Breast epithelium (tissue), 4 donors: ENCODE measurements around the gene PTPN2. TPM values are rescaled to one million over a fixed set of nuclear protein-coding genes. Genes with fewer than 3 reads are reported as not detected.

Experiments
- DNase-seq, 2 donors: peaks; one replicate each; pipeline ENCODE4 v3.0.0-alpha.2; 2019; ENCODE audit warnings: low spot score in 2 of 2
- H3K27ac ChIP-seq, 2 donors: fragments of 200-600 bp; sonication (generic) in 1 of 2; one replicate each; pipeline ENCODE4 v1.5.1; 2016 to 2019; ENCODE audit warnings: mild to moderate bottlenecking in 1 of 2
- H3K27me3 ChIP-seq, 2 donors: fragments of 200-600 bp; sonication (generic) in 1 of 2; one replicate each; pipeline versions ENCODE4 v1.5.1 to v1.6.0; 2017 to 2019; ENCODE audit warnings: control low read depth in 1 of 2, mild to moderate bottlenecking in 1 of 2
- H3K36me3 ChIP-seq: fragments of 200-600 bp; one replicate; pipeline ENCODE4 v1.5.1; 2019
- H3K4me1 ChIP-seq, 2 donors: fragments of 200-600 bp; sonication (generic); one replicate each; pipeline ENCODE4 v1.5.1; 2016 to 2019; ENCODE audit warnings: control low read depth in 1 of 2
- H3K4me3 ChIP-seq, 3 donors: fragments of 200-600 bp; sonication (generic); 1 replicate in 2 of 3; 2 replicates in 1 of 3; pipeline ENCODE4 v1.5.1; 2016 to 2019; ENCODE audit warnings: mild to moderate bottlenecking in 3 of 3, moderate library complexity in 2 of 3
- H3K9me3 ChIP-seq, 2 donors: fragments of 200-600 bp; sonication (generic) in 1 of 2; one replicate each; pipeline ENCODE4 v1.5.1; 2016 to 2019; ENCODE audit warnings: control low read depth in 1 of 2
- POLR2A ChIP-seq: fragments of 450-650 bp; IDR thresholded peaks from one replicate; pipeline ENCODE4 v1.6.1; 2016; ENCODE audit warnings: antibody characterized with exemption, mild to moderate bottlenecking, moderate library complexity
- POLR2AphosphoS5 ChIP-seq, 3 donors: sonication (generic); formaldehyde crosslinking; IDR thresholded peaks; one replicate each; pipeline ENCODE4 v1.6.1; 2017; ENCODE audit warnings: antibody characterized with exemption in 3 of 3
- intact Hi-C: fragments of 100-400 bp; cut with DNase I; formaldehyde crosslinking; loops from one replicate; pipeline ENCODE4 v1.15.1; 2023; ENCODE audit warnings: low total_unique reads
- total RNA-seq, 3 donors: library from RNA; depleted of rRNA; stranded (reverse); fragments of >200 nt; gene quantifications; one replicate each; pipeline ENCODE4 v1.1.0, GENCODE V29; 2016
- TF ChIP-seq, protein P1 (sequence below), 3 donors: fragments of 450-650 bp; IDR thresholded peaks; one replicate each; pipeline ENCODE4 v1.5.1; 2016 to 2017; ENCODE audit warnings: antibody characterized with exemption in 3 of 3, mild to moderate bottlenecking in 3 of 3, moderate library complexity in 3 of 3

The PTPN2 gene
- total RNA-seq, 3 donors from 2014 or later, result 38.4 to 57.1 (median 53.7) TPM

GRCh38 chr18:12928641-12929040 lies 44.6 kb upstream of the PTPN2 start:
- intact Hi-C loops, result no loop called here
- no peaks in the 10 kb centered on the region for H3K9me3 ChIP-seq
- TF ChIP-seq POLR2A (no peak), POLR2AphosphoS5 (IDR thresholded peaks at IDR 0.05) (no peak)
- TF ChIP-seq, protein P1, sequence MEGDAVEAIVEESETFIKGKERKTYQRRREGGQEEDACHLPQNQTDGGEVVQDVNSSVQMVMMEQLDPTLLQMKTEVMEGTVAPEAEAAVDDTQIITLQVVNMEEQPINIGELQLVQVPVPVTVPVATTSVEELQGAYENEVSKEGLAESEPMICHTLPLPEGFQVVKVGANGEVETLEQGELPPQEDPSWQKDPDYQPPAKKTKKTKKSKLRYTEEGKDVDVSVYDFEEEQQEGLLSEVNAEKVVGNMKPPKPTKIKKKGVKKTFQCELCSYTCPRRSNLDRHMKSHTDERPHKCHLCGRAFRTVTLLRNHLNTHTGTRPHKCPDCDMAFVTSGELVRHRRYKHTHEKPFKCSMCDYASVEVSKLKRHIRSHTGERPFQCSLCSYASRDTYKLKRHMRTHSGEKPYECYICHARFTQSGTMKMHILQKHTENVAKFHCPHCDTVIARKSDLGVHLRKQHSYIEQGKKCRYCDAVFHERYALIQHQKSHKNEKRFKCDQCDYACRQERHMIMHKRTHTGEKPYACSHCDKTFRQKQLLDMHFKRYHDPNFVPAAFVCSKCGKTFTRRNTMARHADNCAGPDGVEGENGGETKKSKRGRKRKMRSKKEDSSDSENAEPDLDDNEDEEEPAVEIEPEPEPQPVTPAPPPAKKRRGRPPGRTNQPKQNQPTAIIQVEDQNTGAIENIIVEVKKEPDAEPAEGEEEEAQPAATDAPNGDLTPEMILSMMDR (IDR thresholded peaks at IDR 0.05), result no peak
- no peaks in the 10 kb centered on the region for H3K4me1 ChIP-seq
- H3K36me3 ChIP-seq, result no peaks in the 10 kb centered on the region
- no peaks in the 10 kb centered on the region for H3K27me3 ChIP-seq
- no peak for DNase-seq
- H3K4me3 ChIP-seq, result no peak overlapping the region
- no peak overlapping the region for H3K27ac ChIP-seq

DNA sequence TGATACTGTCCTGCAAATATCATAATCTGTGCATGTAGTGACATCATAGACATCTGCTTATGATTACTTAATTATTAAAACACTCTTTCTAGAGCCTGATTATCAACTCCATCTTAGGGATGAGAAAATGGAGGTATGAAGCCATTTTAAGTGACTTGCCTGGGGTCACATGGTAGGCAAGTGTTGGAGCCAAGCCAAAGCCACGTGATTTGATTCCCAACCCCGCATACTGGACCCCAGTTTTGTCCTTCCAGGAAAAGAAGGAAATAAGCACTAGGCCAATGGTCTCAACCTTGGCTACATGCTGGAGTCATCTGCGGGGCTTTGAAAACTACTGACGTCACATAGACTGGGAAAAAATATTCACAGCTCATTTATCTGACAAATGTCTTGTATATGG lies 44.2 kb upstream of the PTPN2 start:
- TF ChIP-seq, protein P1 (IDR thresholded peaks at IDR 0.05), result no peak
- TF ChIP-seq POLR2AphosphoS5 (IDR thresholded peaks at IDR 0.05), result no peak
- TF ChIP-seq POLR2A, result no peak

DNA sequence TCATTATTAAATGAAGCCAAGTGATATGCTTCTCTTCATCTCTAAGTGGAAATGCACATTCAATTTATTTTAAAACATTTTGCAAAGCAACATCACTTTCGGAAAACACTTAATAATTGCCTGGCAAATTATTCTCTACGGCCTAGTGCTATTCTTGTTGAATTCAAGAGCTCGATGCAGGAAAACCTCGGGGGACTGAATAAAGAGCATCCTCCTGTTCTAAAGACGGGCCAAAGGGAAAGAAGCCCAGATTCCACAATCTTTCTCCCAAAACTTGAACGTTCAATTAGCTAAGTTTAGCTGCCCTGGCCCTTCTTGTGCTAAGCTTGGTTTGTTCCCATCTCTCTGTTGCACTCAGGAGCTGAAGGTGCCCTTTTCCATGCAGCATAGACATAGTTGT lies 40.6 kb upstream of the PTPN2 start:
- Histone ChIP-seq H3K36me3 (no peaks in the 10 kb centered on the region), H3K9me3 (no peaks in the 10 kb centered on the region), H3K4me3 (no peak overlapping the region), H3K27ac (no peak overlapping the region), H3K27me3 (no peaks in the 10 kb centered on the region), H3K4me1 (no peaks in the 10 kb centered on the region)
- TF ChIP-seq, protein P1 (IDR thresholded peaks at IDR 0.05), result no peak
- TF ChIP-seq POLR2A, result no peak
- no peak for TF ChIP-seq POLR2AphosphoS5 (IDR thresholded peaks at IDR 0.05)
- DNase-seq, result no peak
- intact Hi-C loops, result no loop called here

More for the DNA sequence above, 44.2 kb upstream of the PTPN2 start:
- Histone ChIP-seq H3K4me1 (no peaks in the 10 kb centered on the region), H3K9me3 (no peaks in the 10 kb centered on the region), H3K36me3 (no peaks in the 10 kb centered on the region), H3K4me3 (no peak overlapping the region), H3K27ac (no peak overlapping the region), H3K27me3 (no peaks in the 10 kb centered on the region)
- DNase-seq, result no peak
- intact Hi-C loops, result no loop called here

- Histone ChIP-seq H3K4me3 (no peak overlapping the region), H3K27ac (no peak overlapping the region), H3K4me1 (no peaks in the 10 kb centered on the region), H3K36me3 (no peaks in the 10 kb centered on the region), H3K27me3 (no peaks in the 10 kb centered on the region), H3K9me3 (no peaks in the 10 kb centered on the region)
- no peak for DNase-seq
- intact Hi-C loops, result no loop called here
- TF ChIP-seq, protein P1 (IDR thresholded peaks at IDR 0.05), result no peak
- TF ChIP-seq POLR2A, result no peak
- TF ChIP-seq POLR2AphosphoS5 (IDR thresholded peaks at IDR 0.05), result no peak
Measured at GRCh38 chr18:12922266-12922665, 38.2 kb upstream of the PTPN2 start.

DNA sequence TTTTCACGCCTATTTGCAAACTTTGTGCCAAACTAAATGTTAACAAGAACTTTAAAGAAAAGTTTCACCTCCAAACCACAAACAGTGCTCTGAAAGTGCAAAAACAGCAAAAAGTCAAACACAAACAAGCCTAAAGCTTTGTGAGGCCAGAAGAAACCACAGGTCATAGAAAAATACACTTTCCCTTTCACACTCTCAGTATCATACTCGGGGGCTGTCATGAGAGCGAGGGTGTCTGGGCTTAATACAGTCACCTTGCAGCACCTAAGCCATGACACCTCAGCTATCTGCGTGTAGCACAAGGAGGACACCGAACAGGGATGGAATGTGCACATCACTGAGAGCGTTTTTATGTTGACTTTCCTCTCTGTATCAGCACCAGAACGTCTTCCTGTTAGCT lies 37.1 kb upstream of the PTPN2 start:
- H3K27ac ChIP-seq, result no peak overlapping the region
- no peak for DNase-seq
- TF ChIP-seq POLR2A, result no peak
- H3K27me3 ChIP-seq, result no peaks in the 10 kb centered on the region
- no peaks in the 10 kb centered on the region for H3K36me3 ChIP-seq
- H3K9me3 ChIP-seq, result no peaks in the 10 kb centered on the region
- intact Hi-C loops, result no loop called here
- H3K4me3 ChIP-seq, result no peak overlapping the region
- no peaks in the 10 kb centered on the region for H3K4me1 ChIP-seq
